DND-41 (cell line): ENCODE measurements around the gene GCC2.

Experiments used
- ATAC-seq: fragments of 200-7000 bp; cut with Tn5 transposase; 3 replicates; pipeline ENCODE4 v1.9.1; 2021; ENCODE audit warnings: low read depth; ENCODE audit not compliant: insufficient read depth
- DNase-seq: peaks from one replicate; pipeline ENCODE4 v3.0.0-alpha.2; 2020
- H2AFZ ChIP-seq: 2 replicates; pipeline ENCODE4 v1.6.0; 2012; ENCODE audit warnings: low read depth, low read length
- H3K27ac ChIP-seq: 2 replicates; pipeline ENCODE4 v1.5.1; 2012; ENCODE audit warnings: low read length, inconsistent platforms
- H3K27me3 ChIP-seq: fragments of 200-600 bp; sonication (generic); 2 replicates; pipeline ENCODE4 v1.6.0; 2012; ENCODE audit warnings: low read length, mild to moderate bottlenecking, inconsistent platforms; ENCODE audit not compliant: insufficient read depth, poor library complexity
- H3K36me3 ChIP-seq: 2 replicates; pipeline ENCODE4 v1.5.1; 2012; ENCODE audit warnings: low read length, inconsistent platforms; ENCODE audit not compliant: insufficient read depth
- H3K4me1 ChIP-seq: 2 replicates; pipeline ENCODE4 v1.5.1; 2012; ENCODE audit warnings: mild to moderate bottlenecking, low read length; ENCODE audit not compliant: insufficient read depth
- H3K4me2 ChIP-seq: 2 replicates; pipeline ENCODE4 v1.6.0; 2012; ENCODE audit warnings: mild to moderate bottlenecking, moderate library complexity, low read length, inconsistent platforms; ENCODE audit not compliant: insufficient read depth
- H3K4me3 ChIP-seq, 2 experiments: fragments of 200-600 bp in 1 of 2; shearing (Covaris generic) in 1 of 2; 2 replicates each; pipeline ENCODE4 v1.5.1; 2012 to 2016; ENCODE audit warnings: inconsistent platforms in 2 of 2, low read length in 2 of 2, mild to moderate bottlenecking in 2 of 2, low read depth in 1 of 2, moderate library complexity in 1 of 2
- H3K79me2 ChIP-seq: 2 replicates; pipeline ENCODE4 v1.6.0; 2012; ENCODE audit warnings: low read length, inconsistent platforms; ENCODE audit not compliant: insufficient read depth
- H3K9ac ChIP-seq: 2 replicates; pipeline ENCODE4 v1.6.0; 2012; ENCODE audit warnings: low read depth, mild to moderate bottlenecking, inconsistent platforms, low read length, moderate library complexity
- H3K9me3 ChIP-seq: 2 replicates; pipeline ENCODE4 v1.5.1; 2012; ENCODE audit warnings: low read length, moderate library complexity, mild to moderate bottlenecking, inconsistent platforms; ENCODE audit not compliant: insufficient read depth, severe bottlenecking
- H4K20me1 ChIP-seq: 2 replicates; pipeline ENCODE4 v1.6.0; 2012; ENCODE audit warnings: low read length; ENCODE audit not compliant: insufficient read depth
- EZH2 ChIP-seq: IDR thresholded peaks from 3 replicates; pipeline ENCODE4 v1.6.1; 2012; ENCODE audit warnings: borderline replicate concordance, low read depth, mild to moderate bottlenecking, moderate library complexity, low read length, inconsistent platforms; ENCODE audit not compliant: severe bottlenecking
- TF ChIP-seq, protein P1 (sequence below): IDR thresholded peaks from 2 replicates; pipeline ENCODE4 v1.5.1; 2012; ENCODE audit warnings: borderline replicate concordance, low read length, moderate library complexity, mild to moderate bottlenecking; ENCODE audit not compliant: poor library complexity, severe bottlenecking; ENCODE audit errors: extremely low read depth

The GCC2 gene

GRCh38 chr2:108441712-108442111, 7.3 kb upstream of the GCC2 start:
- Histone ChIP-seq H2AFZ (no peak overlapping the region), H3K27ac (no peak overlapping the region), H3K36me3 (no peaks in the 10 kb centered on the region), H3K4me1 (no peaks in the 10 kb centered on the region), H4K20me1 (no peaks in the 10 kb centered on the region), H3K4me2 (no peak overlapping the region), H3K4me3 (no peak overlapping the region), H3K27me3 (peaks cover 10% of the 10 kb centered on the region), H3K9me3 (no peaks in the 10 kb centered on the region), H3K9ac (no peak overlapping the region), H3K79me2 (no peaks in the 10 kb centered on the region)
- DNase-seq, result no peak
- no peak for ATAC-seq
- TF ChIP-seq EZH2, result no peak

DNA sequence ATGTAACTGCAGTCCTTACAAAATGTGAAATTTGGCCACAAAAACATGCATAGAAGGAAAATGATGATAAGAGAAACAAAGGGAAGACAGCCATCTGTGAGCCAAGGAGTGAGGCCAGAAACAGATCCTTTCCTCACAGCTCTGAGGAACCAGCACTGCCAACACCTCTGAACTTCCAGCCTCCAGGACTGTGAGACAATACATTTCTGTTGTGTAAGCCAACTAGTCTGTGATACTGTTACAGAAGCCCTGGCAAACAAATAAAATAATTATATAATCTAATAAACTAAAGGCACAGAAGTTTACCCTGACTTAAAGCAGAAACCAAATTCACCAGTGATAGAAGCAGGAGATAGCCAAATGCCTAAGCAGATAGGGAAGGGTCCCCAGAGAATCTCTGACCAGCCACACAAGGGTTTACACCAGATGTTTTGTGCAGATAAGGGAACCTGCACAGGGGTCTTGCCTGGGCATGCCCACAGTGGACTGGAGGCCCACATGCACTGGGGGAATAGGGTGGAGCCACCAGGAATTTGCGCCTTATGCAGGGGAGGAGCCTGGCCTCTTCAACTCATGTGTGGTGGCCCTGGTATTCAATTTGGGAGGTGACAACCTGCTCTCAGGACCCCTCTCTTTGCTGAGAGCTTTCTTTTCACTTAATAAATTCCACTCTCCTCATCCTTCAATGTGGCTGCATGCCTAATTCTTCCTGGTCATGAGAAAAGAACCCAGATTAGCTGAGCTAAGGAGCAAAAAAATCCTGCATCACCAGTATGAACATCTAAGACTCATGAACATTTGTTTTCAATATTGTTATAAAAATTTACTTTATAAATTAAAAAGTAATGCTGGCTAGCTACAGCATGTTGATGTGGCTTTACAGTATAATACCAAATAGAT, 3.8 kb upstream of the GCC2 start:
- ATAC-seq, result no peak
- H3K27me3 ChIP-seq, result peaks cover 4% of the 10 kb centered on the region
- peaks cover 12% of the 10 kb centered on the region for H3K79me2 ChIP-seq
- H3K27ac ChIP-seq, result no peak overlapping the region
- H3K9ac ChIP-seq, result no peak overlapping the region
- no peaks in the 10 kb centered on the region for H4K20me1 ChIP-seq
- H3K4me2 ChIP-seq, result no peak overlapping the region
- TF ChIP-seq, protein P1, sequence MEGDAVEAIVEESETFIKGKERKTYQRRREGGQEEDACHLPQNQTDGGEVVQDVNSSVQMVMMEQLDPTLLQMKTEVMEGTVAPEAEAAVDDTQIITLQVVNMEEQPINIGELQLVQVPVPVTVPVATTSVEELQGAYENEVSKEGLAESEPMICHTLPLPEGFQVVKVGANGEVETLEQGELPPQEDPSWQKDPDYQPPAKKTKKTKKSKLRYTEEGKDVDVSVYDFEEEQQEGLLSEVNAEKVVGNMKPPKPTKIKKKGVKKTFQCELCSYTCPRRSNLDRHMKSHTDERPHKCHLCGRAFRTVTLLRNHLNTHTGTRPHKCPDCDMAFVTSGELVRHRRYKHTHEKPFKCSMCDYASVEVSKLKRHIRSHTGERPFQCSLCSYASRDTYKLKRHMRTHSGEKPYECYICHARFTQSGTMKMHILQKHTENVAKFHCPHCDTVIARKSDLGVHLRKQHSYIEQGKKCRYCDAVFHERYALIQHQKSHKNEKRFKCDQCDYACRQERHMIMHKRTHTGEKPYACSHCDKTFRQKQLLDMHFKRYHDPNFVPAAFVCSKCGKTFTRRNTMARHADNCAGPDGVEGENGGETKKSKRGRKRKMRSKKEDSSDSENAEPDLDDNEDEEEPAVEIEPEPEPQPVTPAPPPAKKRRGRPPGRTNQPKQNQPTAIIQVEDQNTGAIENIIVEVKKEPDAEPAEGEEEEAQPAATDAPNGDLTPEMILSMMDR, result no peak
- TF ChIP-seq EZH2, result no peak
- peaks cover 3% of the 10 kb centered on the region; the same call in 1 of the 2 replicates for H3K36me3 ChIP-seq
- H3K4me3 ChIP-seq, result no peak overlapping the region
- H3K4me1 ChIP-seq, result peaks cover 15% of the 10 kb centered on the region
- H3K9me3 ChIP-seq, result no peaks in the 10 kb centered on the region
- no peak overlapping the region; the same call in 1 of the 2 replicates for H2AFZ ChIP-seq
- DNase-seq, result no peak

- H3K9me3 ChIP-seq, result no peaks in the 10 kb centered on the region
- H4K20me1 ChIP-seq, result no peaks in the 10 kb centered on the region
- H3K4me2 ChIP-seq, result no peak overlapping the region
- no peak overlapping the region for H3K4me3 ChIP-seq
- ATAC-seq (no peak), DNase-seq (no peak)
- H2AFZ ChIP-seq, result no peak overlapping the region
- no peak overlapping the region for H3K27ac ChIP-seq
- H3K4me1 ChIP-seq, result peaks cover 23% of the 10 kb centered on the region
- TF ChIP-seq, protein P1, result no peak
- TF ChIP-seq EZH2, result no peak
- no peaks in the 10 kb centered on the region for H3K27me3 ChIP-seq
- no peak overlapping the region for H3K9ac ChIP-seq
- H3K79me2 ChIP-seq, result peaks cover 19% of the 10 kb centered on the region
- H3K36me3 ChIP-seq, result peaks cover 7% of the 10 kb centered on the region
These were observed 2.3 kb upstream of the GCC2 start for GRCh38 chr2:108446703-108447102.

DNA sequence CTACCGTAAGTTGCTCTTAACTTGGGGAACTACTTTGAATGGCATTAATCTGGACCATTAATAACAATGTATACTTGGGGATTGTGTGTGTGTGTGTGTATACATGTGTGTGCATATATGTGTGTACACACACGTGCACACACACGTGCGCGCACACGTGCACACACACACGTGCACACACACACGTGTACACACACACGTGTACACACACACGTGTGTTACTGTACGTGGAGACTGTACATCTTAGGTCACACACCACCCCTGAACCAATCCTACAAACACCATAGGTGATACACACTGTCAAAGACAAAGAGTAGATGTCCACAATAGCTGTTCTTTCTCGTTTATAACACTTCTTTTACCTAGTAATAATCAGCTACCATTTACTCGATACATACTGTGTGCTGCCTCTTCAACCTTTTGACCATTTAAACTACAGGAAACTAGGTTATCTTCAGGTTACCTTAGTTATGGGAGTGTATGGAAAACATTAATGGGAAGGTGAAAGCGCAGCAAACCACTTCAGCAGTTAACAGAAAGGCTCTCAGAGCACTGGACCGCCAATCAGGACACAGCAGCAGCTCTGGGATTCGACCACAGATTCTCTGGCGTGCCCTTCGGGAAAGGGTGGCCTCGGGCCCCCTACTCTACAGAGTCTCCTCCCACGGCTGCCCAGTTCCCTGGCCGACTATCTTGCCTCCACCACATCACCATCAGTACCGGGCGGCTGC, 894 bp upstream of the GCC2 start:
- peak overlapping the region; percentile 95 for H2AFZ ChIP-seq
- ATAC-seq, result no peak
- H3K79me2 ChIP-seq, result peaks cover 21% of the 10 kb centered on the region

More for the DNA sequence above, 894 bp upstream of the GCC2 start:
- H3K27me3 ChIP-seq, result no peaks in the 10 kb centered on the region
- H4K20me1 ChIP-seq, result no peaks in the 10 kb centered on the region
- TF ChIP-seq EZH2, result no peak
- TF ChIP-seq, protein P1, result no peak
- DNase-seq, result no peak
- no peaks in the 10 kb centered on the region for H3K9me3 ChIP-seq
- H3K27ac ChIP-seq, result peak overlapping the region; percentile 76; the same call in 1 of the 2 replicates
- H3K4me3 ChIP-seq, result peak overlapping the region; percentile 85 to 89; a peak in 3 of 4 replicates
- peak overlapping the region; percentile 84 for H3K4me2 ChIP-seq
- peaks cover 23% of the 10 kb centered on the region for H3K4me1 ChIP-seq
- H3K36me3 ChIP-seq, result peaks cover 18% of the 10 kb centered on the region
- H3K9ac ChIP-seq, result peak overlapping the region; percentile 77
